ENCODE results near the gene CDC73. TPM values are rescaled to one million over a fixed set of nuclear protein-coding genes. Genes with fewer than 3 reads are reported as not detected.

The CDC73 gene
- total and polyA plus RNA-seq, 9 of the 15 experiments (the other 6 are each of a cell fraction or from before 2014, with no cell fraction given): 19.0 to 61.7 (median 30.1) TPM

DNA sequence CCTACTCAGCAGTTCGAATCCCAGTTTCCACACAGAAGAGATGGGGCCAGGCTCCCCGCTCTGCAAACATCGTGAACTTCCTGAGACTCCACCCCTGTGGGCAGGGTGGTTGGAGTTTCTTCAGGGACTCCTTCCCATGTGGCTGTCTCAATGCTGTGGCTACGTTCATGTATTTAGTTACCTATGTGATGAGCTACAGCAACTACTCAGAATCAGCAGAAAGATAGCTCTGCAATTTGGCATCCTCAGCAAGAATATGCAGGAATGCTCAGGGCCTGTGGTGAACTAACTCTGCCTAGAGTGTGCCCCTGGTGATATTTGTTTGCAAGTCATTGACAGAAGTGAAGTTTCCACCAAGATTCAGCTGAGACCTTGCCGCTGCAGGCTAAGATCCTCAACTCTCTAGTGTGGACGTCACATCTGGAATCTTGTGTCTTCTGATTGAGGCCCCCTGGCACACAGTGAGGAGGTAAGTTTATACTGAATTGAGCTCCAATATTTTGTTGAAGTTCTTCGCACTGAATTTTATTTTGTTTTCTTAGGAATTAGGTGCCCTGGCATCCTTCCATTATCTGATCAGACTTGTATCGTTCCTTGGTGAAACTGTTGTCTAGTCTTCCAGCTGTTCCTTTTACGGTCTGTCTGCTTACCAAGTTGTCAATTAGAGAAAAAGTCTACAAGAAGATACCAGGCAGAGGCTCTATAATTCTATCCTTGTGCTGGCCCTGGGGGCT, 8.4 kb upstream of the CDC73 start (continued):
- TF ChIP-seq, protein P1, sequence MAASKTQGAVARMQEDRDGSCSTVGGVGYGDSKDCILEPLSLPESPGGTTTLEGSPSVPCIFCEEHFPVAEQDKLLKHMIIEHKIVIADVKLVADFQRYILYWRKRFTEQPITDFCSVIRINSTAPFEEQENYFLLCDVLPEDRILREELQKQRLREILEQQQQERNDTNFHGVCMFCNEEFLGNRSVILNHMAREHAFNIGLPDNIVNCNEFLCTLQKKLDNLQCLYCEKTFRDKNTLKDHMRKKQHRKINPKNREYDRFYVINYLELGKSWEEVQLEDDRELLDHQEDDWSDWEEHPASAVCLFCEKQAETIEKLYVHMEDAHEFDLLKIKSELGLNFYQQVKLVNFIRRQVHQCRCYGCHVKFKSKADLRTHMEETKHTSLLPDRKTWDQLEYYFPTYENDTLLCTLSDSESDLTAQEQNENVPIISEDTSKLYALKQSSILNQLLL (CRISPR knock-in tag; IDR thresholded peaks at IDR 0.05; ENCODE audit: borderline replicate concordance): no peak
- TF ChIP-seq, protein P2, sequence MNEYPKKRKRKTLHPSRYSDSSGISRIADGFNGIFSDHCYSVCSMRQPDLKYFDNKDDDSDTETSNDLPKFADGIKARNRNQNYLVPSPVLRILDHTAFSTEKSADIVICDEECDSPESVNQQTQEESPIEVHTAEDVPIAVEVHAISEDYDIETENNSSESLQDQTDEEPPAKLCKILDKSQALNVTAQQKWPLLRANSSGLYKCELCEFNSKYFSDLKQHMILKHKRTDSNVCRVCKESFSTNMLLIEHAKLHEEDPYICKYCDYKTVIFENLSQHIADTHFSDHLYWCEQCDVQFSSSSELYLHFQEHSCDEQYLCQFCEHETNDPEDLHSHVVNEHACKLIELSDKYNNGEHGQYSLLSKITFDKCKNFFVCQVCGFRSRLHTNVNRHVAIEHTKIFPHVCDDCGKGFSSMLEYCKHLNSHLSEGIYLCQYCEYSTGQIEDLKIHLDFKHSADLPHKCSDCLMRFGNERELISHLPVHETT (CRISPR knock-in tag; conservative IDR thresholded peaks at IDR 0.05 in 1 of 2, IDR thresholded peaks at IDR 0.05 in 1 of 2): peak in 1 of 2 experiments; percentile 64; a peak in 2 of 4 replicates
- TF ChIP-seq L3MBTL2 (IDR thresholded peaks at IDR 0.05) (peak; percentile 65; the same call in 1 of the 2 replicates), MAFF (IDR thresholded peaks at IDR 0.05; ENCODE audit: low read length) (peak; percentile 35; the same call in 1 of the 2 replicates), MAFK (IDR thresholded peaks at IDR 0.05; ENCODE audit: low read length) (peak; percentile 51), MEIS2 (IDR thresholded peaks at IDR 0.05; ENCODE audit: partially characterized antibody) (peak; percentile 13), ZFPM2 (CRISPR knock-in tag; IDR thresholded peaks at IDR 0.05) (no peak)
- TF ChIP-seq, protein P3, sequence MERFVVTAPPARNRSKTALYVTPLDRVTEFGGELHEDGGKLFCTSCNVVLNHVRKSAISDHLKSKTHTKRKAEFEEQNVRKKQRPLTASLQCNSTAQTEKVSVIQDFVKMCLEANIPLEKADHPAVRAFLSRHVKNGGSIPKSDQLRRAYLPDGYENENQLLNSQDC (CRISPR knock-in tag; IDR thresholded peaks at IDR 0.05): 0 out of 2 replicates have a peak, but pooled peaks have one; percentile 39
- TF ChIP-seq, protein P4, sequence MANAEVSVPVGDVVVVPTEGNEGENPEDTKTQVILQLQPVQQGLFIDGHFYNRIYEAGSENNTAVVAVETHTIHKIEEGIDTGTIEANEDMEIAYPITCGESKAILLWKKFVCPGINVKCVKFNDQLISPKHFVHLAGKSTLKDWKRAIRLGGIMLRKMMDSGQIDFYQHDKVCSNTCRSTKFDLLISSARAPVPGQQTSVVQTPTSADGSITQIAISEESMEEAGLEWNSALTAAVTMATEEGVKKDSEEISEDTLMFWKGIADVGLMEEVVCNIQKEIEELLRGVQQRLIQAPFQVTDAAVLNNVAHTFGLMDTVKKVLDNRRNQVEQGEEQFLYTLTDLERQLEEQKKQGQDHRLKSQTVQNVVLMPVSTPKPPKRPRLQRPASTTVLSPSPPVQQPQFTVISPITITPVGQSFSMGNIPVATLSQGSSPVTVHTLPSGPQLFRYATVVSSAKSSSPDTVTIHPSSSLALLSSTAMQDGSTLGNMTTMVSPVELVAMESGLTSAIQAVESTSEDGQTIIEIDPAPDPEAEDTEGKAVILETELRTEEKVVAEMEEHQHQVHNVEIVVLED (CRISPR knock-in tag; IDR thresholded peaks at IDR 0.05): 0 out of 2 replicates have a peak, but pooled peaks have one; percentile 6
- TF ChIP-seq, protein P5, sequence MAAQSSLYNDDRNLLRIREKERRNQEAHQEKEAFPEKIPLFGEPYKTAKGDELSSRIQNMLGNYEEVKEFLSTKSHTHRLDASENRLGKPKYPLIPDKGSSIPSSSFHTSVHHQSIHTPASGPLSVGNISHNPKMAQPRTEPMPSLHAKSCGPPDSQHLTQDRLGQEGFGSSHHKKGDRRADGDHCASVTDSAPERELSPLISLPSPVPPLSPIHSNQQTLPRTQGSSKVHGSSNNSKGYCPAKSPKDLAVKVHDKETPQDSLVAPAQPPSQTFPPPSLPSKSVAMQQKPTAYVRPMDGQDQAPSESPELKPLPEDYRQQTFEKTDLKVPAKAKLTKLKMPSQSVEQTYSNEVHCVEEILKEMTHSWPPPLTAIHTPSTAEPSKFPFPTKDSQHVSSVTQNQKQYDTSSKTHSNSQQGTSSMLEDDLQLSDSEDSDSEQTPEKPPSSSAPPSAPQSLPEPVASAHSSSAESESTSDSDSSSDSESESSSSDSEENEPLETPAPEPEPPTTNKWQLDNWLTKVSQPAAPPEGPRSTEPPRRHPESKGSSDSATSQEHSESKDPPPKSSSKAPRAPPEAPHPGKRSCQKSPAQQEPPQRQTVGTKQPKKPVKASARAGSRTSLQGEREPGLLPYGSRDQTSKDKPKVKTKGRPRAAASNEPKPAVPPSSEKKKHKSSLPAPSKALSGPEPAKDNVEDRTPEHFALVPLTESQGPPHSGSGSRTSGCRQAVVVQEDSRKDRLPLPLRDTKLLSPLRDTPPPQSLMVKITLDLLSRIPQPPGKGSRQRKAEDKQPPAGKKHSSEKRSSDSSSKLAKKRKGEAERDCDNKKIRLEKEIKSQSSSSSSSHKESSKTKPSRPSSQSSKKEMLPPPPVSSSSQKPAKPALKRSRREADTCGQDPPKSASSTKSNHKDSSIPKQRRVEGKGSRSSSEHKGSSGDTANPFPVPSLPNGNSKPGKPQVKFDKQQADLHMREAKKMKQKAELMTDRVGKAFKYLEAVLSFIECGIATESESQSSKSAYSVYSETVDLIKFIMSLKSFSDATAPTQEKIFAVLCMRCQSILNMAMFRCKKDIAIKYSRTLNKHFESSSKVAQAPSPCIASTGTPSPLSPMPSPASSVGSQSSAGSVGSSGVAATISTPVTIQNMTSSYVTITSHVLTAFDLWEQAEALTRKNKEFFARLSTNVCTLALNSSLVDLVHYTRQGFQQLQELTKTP (IDR thresholded peaks at IDR 0.05; ENCODE audit: low read depth in 1 of 2, partially characterized antibody in 2 of 2): peak in 1 of 2 experiments; percentile 56
- TF ChIP-seq, protein P6, sequence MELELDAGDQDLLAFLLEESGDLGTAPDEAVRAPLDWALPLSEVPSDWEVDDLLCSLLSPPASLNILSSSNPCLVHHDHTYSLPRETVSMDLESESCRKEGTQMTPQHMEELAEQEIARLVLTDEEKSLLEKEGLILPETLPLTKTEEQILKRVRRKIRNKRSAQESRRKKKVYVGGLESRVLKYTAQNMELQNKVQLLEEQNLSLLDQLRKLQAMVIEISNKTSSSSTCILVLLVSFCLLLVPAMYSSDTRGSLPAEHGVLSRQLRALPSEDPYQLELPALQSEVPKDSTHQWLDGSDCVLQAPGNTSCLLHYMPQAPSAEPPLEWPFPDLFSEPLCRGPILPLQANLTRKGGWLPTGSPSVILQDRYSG (tag; conservative IDR thresholded peaks at IDR 0.05; ENCODE audit: low read depth): 0 out of 2 replicates have a peak, but pooled peaks have one; percentile 38
- TF ChIP-seq, protein P7, sequence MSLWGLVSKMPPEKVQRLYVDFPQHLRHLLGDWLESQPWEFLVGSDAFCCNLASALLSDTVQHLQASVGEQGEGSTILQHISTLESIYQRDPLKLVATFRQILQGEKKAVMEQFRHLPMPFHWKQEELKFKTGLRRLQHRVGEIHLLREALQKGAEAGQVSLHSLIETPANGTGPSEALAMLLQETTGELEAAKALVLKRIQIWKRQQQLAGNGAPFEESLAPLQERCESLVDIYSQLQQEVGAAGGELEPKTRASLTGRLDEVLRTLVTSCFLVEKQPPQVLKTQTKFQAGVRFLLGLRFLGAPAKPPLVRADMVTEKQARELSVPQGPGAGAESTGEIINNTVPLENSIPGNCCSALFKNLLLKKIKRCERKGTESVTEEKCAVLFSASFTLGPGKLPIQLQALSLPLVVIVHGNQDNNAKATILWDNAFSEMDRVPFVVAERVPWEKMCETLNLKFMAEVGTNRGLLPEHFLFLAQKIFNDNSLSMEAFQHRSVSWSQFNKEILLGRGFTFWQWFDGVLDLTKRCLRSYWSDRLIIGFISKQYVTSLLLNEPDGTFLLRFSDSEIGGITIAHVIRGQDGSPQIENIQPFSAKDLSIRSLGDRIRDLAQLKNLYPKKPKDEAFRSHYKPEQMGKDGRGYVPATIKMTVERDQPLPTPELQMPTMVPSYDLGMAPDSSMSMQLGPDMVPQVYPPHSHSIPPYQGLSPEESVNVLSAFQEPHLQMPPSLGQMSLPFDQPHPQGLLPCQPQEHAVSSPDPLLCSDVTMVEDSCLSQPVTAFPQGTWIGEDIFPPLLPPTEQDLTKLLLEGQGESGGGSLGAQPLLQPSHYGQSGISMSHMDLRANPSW (CRISPR knock-in tag; IDR thresholded peaks at IDR 0.05): 0 out of 2 replicates have a peak, but pooled peaks have one; percentile 25
